Measurements from ENCODE around the gene HOXA9. TPM values are rescaled to one million over a fixed set of nuclear protein-coding genes. Genes with fewer than 3 reads are reported as not detected.
A peak's percentile ranks its signal among the peaks of the same experiment; 100 is the strongest.

The HOXA9 gene
- polyA plus RNA-seq, 1 of the 3 experiments (the other 2 are of a cell fraction), result not detected

DNA sequence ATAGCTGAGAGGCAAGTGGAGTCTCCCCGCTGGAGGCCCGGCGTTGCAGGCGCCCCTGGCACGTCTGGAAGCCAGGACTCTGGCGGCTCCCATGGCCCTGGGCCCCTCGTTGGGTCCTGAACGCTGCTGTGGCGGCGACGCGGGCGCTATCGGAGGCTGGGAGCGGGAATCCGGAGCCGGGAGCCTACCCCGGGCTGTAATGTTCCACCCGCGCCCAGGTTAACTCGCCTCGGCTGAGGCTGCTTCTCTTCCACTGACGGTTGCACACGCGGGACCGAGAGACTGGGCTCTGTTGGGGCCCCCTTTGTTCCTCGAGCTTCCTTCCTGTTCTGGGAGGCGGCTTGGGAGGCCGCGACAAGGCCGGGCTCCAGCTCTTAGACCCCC lies 20.6 kb downstream of the HOXA9 start:
- ChIA-PET POLR2A (interaction anchor here (0.6 kb wide), 1 partner anchor 13 kb away, joined by 3 read pairs; no protein-coding TSS in a partner anchor), CTCF (interaction anchor here (0.8 to 10.9 kb wide), 16 partner anchors 12 to 776 kb away, joined by 3 to 270 read pairs (median 6); partner anchors contain the start of genes HOXA11, HOXA4 and HOXA7)
- H3K4me2 ChIP-seq, result peak overlapping the region; percentile 42; the same call in 1 of the 2 replicates
- no peak overlapping the region for H3K27ac ChIP-seq (ENCODE audit: low read depth in 2 of 2, low read length in 1 of 2)
- H3K4me3 ChIP-seq (ENCODE audit: low read depth in 2 of 2, low read length in 1 of 2), result no peak overlapping the region
- H3K27me3 ChIP-seq (ENCODE audit: insufficient read depth), result peaks cover 100% of the 10 kb centered on the region
- no peaks in the 10 kb centered on the region for H4K20me1 ChIP-seq (ENCODE audit: insufficient read depth)
- H3K9ac ChIP-seq, result no peak overlapping the region
- WGBS (ENCODE audit: low lambda C conversion rate), result 35% methylated on average over 19 of the region's 31 CpGs
- no peak for TF ChIP-seq TAF1 (IDR thresholded peaks at IDR 0.05; ENCODE audit: borderline replicate concordance, low read depth, low read length)
- TF ChIP-seq MEF2A (IDR thresholded peaks at IDR 0.05; ENCODE audit: borderline replicate concordance, low read depth), result no peak
- TF ChIP-seq, protein P1, sequence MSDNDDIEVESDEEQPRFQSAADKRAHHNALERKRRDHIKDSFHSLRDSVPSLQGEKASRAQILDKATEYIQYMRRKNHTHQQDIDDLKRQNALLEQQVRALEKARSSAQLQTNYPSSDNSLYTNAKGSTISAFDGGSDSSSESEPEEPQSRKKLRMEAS (IDR thresholded peaks at IDR 0.05; ENCODE audit: low read depth), result no peak
- TF ChIP-seq RXRA (IDR thresholded peaks at IDR 0.05; ENCODE audit: borderline replicate concordance, low read depth), result no peak
- no peak for TF ChIP-seq POLR2AphosphoS5 (IDR thresholded peaks at IDR 0.05; ENCODE audit: low read depth, low read length)
- no peak for TF ChIP-seq NRF1 (IDR thresholded peaks at IDR 0.05; ENCODE audit: low read depth, low read length)
- no peak for TF ChIP-seq GATA2 (CRISPR knock-in tag; IDR thresholded peaks at IDR 0.05)
- TF ChIP-seq GABPA (IDR thresholded peaks at IDR 0.05; ENCODE audit: low read depth), result no peak
- TF ChIP-seq, protein P2, sequence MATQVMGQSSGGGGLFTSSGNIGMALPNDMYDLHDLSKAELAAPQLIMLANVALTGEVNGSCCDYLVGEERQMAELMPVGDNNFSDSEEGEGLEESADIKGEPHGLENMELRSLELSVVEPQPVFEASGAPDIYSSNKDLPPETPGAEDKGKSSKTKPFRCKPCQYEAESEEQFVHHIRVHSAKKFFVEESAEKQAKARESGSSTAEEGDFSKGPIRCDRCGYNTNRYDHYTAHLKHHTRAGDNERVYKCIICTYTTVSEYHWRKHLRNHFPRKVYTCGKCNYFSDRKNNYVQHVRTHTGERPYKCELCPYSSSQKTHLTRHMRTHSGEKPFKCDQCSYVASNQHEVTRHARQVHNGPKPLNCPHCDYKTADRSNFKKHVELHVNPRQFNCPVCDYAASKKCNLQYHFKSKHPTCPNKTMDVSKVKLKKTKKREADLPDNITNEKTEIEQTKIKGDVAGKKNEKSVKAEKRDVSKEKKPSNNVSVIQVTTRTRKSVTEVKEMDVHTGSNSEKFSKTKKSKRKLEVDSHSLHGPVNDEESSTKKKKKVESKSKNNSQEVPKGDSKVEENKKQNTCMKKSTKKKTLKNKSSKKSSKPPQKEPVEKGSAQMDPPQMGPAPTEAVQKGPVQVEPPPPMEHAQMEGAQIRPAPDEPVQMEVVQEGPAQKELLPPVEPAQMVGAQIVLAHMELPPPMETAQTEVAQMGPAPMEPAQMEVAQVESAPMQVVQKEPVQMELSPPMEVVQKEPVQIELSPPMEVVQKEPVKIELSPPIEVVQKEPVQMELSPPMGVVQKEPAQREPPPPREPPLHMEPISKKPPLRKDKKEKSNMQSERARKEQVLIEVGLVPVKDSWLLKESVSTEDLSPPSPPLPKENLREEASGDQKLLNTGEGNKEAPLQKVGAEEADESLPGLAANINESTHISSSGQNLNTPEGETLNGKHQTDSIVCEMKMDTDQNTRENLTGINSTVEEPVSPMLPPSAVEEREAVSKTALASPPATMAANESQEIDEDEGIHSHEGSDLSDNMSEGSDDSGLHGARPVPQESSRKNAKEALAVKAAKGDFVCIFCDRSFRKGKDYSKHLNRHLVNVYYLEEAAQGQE (IDR thresholded peaks at IDR 0.05; ENCODE audit: low read depth, low read length), result no peak
- no peak for TF ChIP-seq IRF3 (IDR thresholded peaks at IDR 0.05; ENCODE audit: low read depth, low read length)
- no peak for TF ChIP-seq FOXM1 (IDR thresholded peaks at IDR 0.05; ENCODE audit: low read depth)
- TF ChIP-seq PBX3 (IDR thresholded peaks at IDR 0.05), result no peak
- no peak for TF ChIP-seq YY1 (IDR thresholded peaks at IDR 0.05; ENCODE audit: low read depth)
- TF ChIP-seq, protein P3, sequence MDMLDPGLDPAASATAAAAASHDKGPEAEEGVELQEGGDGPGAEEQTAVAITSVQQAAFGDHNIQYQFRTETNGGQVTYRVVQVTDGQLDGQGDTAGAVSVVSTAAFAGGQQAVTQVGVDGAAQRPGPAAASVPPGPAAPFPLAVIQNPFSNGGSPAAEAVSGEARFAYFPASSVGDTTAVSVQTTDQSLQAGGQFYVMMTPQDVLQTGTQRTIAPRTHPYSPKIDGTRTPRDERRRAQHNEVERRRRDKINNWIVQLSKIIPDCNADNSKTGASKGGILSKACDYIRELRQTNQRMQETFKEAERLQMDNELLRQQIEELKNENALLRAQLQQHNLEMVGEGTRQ (IDR thresholded peaks at IDR 0.05; ENCODE audit: borderline replicate concordance, low read depth, low read length), result no peak
- no peak for TF ChIP-seq EP300 (IDR thresholded peaks at IDR 0.05; ENCODE audit: borderline replicate concordance in 1 of 2, low read depth in 1 of 2, low read length in 1 of 2)
- no peak for TF ChIP-seq NFIC (IDR thresholded peaks at IDR 0.05; ENCODE audit: borderline replicate concordance)
- no peak for TF ChIP-seq RFX5 (IDR thresholded peaks at IDR 0.05; ENCODE audit: low read length)
- no peaks in the 10 kb centered on the region for H3F3A ChIP-seq (replicated peaks; ENCODE audit: insufficient read depth)
- H2AFZ ChIP-seq (ENCODE audit: low read depth), result 0 out of 2 replicates have a peak overlapping the region, but pooled peaks have one; percentile 29
- H3K9me2 ChIP-seq, result no peaks in the 10 kb centered on the region
- peaks cover 11 to 12% of the 10 kb centered on the region in 2 experiments; a peak in 1 of 4 replicates for H3K4me1 ChIP-seq (ENCODE audit: control insufficient read depth in 1 of 2, insufficient read depth in 2 of 2, low read depth in 1 of 2, low read length in 1 of 2)
- peak; percentile 47 for DNase-seq
- H3K36me3 ChIP-seq (replicated peaks in 1 of 2; ENCODE audit: control insufficient read depth in 1 of 2, insufficient read depth in 2 of 2, low read length in 1 of 2), result no peaks in the 10 kb centered on the region
- H3K9me3 ChIP-seq, result no peaks in the 10 kb centered on the region
- H3K79me2 ChIP-seq (ENCODE audit: insufficient read depth), result no peaks in the 10 kb centered on the region
